IgD-negative memory B cell (primary cell): Measurements from ENCODE around the gene EPG5. TPM values are rescaled to one million over a fixed set of nuclear protein-coding genes. Genes with fewer than 3 reads are reported as not detected.
A peak's percentile ranks its signal among the peaks of the same experiment; 100 is the strongest.

ENCODE experiments used
- H3K27ac Mint-ChIP-seq, 3 donors: one replicate each; pipeline ENCODE4 v1.8.0; 2020 to 2022; ENCODE audit warnings: mild to moderate bottlenecking in 3 of 3, mixed read lengths in 3 of 3, moderate library complexity in 1 of 3
- H3K27me3 Mint-ChIP-seq: one replicate; pipeline ENCODE4 v1.8.0; 2021; ENCODE audit warnings: mixed read lengths
- H3K36me3 Mint-ChIP-seq: one replicate; pipeline ENCODE4 v1.8.0; 2020; ENCODE audit warnings: mild to moderate bottlenecking, mixed read lengths
- H3K4me1 Mint-ChIP-seq, 3 donors: one replicate each; pipeline ENCODE4 v1.8.0; 2020 to 2022; ENCODE audit warnings: mixed read lengths in 3 of 3, mild to moderate bottlenecking in 1 of 3
- H3K4me3 Mint-ChIP-seq, 4 donors: one replicate each; pipeline ENCODE4 v1.8.0; 2020 to 2022; ENCODE audit warnings: mild to moderate bottlenecking in 4 of 4, mixed read lengths in 4 of 4, moderate library complexity in 3 of 4
- H3K9me3 Mint-ChIP-seq, 3 donors: one replicate each; pipeline ENCODE4 v1.8.0; 2020 to 2021; ENCODE audit warnings: mixed read lengths in 3 of 3, mild to moderate bottlenecking in 1 of 3
- polyA plus RNA-seq: library from polyadenylated mRNA; unstranded; fragments of 300-500 nt; fragmentation: Illumina TruSeq; gene quantifications from one replicate; pipeline ENCODE4 v1.2.3, GENCODE V29; 2021

The EPG5 gene, protein sequence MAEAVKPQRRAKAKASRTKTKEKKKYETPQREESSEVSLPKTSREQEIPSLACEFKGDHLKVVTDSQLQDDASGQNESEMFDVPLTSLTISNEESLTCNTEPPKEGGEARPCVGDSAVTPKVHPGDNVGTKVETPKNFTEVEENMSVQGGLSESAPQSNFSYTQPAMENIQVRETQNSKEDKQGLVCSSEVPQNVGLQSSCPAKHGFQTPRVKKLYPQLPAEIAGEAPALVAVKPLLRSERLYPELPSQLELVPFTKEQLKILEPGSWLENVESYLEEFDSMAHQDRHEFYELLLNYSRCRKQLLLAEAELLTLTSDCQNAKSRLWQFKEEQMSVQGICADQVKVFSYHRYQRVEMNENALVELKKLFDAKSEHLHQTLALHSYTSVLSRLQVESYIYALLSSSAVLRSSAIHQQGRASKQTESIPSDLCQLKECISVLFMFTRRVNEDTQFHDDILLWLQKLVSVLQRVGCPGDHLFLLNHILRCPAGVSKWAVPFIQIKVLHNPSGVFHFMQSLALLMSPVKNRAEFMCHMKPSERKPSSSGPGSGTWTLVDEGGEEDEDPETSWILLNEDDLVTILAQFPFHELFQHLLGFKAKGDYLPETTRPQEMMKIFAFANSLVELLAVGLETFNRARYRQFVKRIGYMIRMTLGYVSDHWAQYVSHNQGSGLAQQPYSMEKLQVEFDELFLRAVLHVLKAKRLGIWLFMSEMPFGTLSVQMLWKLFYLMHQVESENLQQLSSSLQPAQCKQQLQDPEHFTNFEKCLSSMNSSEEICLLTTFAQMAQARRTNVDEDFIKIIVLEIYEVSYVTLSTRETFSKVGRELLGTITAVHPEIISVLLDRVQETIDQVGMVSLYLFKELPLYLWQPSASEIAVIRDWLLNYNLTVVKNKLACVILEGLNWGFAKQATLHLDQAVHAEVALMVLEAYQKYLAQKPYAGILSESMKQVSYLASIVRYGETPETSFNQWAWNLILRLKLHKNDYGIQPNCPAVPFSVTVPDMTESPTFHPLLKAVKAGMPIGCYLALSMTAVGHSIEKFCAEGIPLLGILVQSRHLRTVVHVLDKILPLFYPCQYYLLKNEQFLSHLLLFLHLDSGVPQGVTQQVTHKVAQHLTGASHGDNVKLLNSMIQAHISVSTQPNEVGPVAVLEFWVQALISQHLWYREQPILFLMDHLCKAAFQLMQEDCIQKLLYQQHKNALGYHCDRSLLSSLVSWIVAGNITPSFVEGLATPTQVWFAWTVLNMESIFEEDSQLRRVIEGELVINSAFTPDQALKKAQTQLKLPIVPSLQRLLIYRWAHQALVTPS (N-terminal part only)
- 2.9 TPM for polyA plus RNA-seq

DNA sequence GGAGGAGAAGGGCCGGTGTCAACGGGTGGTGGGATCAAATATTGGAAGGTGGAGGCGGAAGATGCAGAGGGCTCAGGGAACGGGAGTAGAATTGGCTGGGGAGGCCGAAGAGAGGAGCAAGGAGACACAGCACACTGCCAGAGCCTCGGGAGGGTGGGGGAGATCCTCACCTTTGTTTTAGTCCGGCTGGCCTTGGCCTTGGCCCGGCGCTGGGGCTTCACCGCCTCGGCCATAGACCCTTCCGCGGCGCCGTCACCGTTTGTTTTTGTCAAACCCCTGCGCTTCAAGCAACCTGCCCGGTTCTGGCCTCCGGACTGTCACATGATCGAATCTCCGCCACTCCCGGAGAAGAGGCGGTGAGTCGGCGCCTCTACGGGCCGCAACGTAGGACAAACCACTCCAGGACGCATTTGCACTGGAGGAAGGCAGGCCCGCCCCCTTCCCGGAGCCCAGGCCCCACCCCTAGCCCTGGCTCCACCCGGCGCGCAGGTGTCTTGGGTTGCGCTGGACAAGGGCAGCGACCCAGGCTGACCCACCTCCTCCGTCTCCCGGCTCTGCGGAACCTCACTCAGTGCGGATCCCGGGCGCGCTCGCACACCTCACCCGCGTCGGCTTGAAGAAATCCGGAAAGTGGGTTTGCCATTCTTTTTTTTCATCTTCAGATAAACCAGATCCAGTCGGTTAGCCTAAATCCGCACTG lies at the start of gene EPG5:
EPG5 (minus strand) TSS at position 323 of the 700 bp plus-strand sequence; CDS start at position 233, 90 bp downstream.
- Mint-ChIP-seq H3K36me3 (peaks cover 4% of the 10 kb centered on the region), H3K9me3 (no peaks in the 10 kb centered on the region), H3K27me3 (no peaks in the 10 kb centered on the region), H3K4me3 (peak within 1 kb of the TSS; percentile 92 to 98 (median 97)), H3K27ac (peak within 1 kb of the TSS; percentile 93 to 96 (median 95)), H3K4me1 (peaks cover 22 to 29% (median 28%) of the 10 kb centered on the region in 3 donors)

DNA sequence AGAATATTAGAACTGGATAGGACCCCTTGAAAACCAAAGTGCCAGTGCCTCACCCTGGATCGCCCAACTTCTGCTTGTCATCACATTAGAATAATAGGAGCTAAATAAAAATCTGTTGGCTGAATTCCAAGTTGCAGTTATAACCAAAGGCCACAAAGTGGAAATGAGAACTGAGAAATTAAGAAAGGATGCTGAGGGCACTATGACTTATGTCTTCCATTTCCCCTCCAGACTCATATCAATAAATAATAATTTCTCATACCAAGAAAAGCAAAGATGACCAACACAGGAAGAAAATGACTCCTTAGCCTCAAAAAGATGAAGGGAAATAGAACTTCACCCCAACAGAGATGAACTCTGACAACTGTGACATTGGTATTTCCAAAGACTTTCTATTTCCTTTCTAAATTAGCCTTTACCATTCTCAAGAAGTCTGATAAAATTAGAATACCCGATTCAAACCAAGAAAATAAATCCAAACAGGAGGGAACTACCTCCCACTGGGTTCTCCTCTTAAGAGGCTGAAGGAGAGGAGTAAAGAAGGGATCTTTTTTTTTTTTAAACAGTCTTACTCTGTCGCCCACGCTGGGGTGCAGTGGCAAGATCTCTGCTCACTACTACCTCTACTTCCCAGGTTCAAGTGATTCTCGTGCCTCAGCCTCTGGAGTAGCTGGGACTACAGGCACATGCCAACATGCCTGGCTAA lies 46.5 kb upstream of the EPG5 start:
- peaks cover 2% of the 10 kb centered on the region for H3K27me3 Mint-ChIP-seq
- H3K4me1 Mint-ChIP-seq = peaks cover 0 to 11% (median 6%) of the 10 kb centered on the region in 3 donors
- no peaks in the 10 kb centered on the region for H3K9me3 Mint-ChIP-seq
- peak overlapping the region in 1 of 3 donors; percentile 55 for H3K27ac Mint-ChIP-seq
- no peak overlapping the region for H3K4me3 Mint-ChIP-seq
- no peaks in the 10 kb centered on the region for H3K36me3 Mint-ChIP-seq

DNA sequence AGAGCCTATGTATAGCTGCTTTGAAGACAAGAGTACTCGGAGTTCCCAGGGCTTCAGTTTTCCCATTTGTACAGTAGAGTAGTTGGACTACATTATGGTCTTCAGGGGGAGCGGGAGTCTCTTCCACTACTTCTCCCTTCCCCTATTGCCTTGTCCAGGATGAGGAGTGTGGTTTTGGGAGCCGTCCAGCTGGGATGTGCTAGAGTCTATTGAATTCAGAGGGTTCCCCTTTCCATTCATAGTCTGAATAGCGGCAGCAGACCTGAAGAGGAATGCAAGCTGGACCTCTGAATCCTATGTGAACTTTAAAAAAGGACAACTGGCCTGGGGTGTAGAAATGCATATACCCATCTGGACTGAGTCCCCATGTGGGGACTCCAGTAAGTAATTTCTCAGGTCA lies 43.5 kb upstream of the EPG5 start:
- peaks cover 0 to 11% (median 6%) of the 10 kb centered on the region in 3 donors for H3K4me1 Mint-ChIP-seq
- H3K27me3 Mint-ChIP-seq = peaks cover 7% of the 10 kb centered on the region
- H3K4me3 Mint-ChIP-seq = no peak overlapping the region
- H3K27ac Mint-ChIP-seq = no peak overlapping the region
- no peaks in the 10 kb centered on the region for H3K36me3 Mint-ChIP-seq
- H3K9me3 Mint-ChIP-seq = no peaks in the 10 kb centered on the region

DNA sequence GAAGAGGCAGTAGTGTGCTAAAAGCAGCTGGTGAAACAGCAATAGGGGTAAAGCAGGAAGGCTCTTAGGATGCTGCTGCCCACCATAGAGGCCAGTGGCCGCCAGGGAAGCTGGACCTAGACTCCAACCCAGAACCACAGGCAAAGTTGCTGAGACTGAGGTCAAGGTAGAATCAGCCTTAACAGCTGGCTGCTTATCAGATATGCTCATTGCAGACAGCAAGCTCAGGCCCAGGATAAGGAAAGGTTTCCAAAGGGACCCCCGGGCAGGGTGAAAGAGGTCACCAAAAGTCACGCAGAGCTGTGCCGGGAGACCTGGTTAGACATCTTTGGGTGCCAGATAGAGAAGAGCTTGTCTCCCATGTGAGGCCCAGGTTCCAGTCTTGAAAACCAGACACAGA lies 42.9 kb upstream of the EPG5 start:
- no peaks in the 10 kb centered on the region for H3K36me3 Mint-ChIP-seq
- H3K27ac Mint-ChIP-seq = no peak overlapping the region
- H3K9me3 Mint-ChIP-seq = no peaks in the 10 kb centered on the region
- peaks cover 0 to 11% (median 6%) of the 10 kb centered on the region in 3 donors for H3K4me1 Mint-ChIP-seq
- H3K4me3 Mint-ChIP-seq = no peak overlapping the region
- peaks cover 7% of the 10 kb centered on the region for H3K27me3 Mint-ChIP-seq

DNA sequence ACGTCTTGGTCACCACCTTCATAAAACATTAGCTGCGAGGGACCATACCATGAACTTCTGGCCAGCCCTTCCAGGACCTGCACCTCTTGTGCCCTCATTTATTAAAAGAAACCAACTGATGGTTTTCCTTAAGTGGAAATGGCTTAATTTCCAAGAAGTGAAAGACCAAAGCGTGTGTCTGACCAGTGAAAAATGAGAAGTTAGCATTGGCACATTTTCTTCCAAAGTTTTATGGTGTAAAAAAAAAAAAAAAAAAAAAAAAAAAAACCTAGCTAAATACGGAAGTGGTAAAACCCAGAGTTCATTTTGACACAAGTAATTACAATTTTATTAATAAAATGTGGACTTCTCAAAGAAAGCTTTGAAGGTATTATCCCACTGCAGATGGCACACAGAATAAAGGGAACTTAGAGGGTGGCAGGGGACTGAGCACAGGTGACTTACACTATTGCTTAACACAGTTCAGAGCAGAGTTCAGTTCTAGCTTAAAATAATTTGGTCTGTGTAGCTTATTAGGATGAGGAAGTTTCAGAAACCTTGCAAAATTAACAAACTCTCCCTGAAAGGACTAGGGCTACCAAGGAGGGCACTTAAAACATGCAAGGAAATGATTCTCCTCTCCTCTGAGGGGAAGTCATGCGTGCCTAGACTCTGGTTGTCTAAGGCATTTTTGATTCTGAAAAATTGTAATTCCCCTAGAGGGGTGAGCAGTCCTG lies 42.2 kb upstream of the EPG5 start:
- Mint-ChIP-seq H3K36me3 (no peaks in the 10 kb centered on the region), H3K4me3 (no peak overlapping the region), H3K27me3 (peaks cover 5% of the 10 kb centered on the region), H3K4me1 (peaks cover 0 to 11% (median 6%) of the 10 kb centered on the region in 3 donors), H3K9me3 (peaks cover 0 to 3% (median 1%) of the 10 kb centered on the region in 3 donors), H3K27ac (no peak overlapping the region)

DNA sequence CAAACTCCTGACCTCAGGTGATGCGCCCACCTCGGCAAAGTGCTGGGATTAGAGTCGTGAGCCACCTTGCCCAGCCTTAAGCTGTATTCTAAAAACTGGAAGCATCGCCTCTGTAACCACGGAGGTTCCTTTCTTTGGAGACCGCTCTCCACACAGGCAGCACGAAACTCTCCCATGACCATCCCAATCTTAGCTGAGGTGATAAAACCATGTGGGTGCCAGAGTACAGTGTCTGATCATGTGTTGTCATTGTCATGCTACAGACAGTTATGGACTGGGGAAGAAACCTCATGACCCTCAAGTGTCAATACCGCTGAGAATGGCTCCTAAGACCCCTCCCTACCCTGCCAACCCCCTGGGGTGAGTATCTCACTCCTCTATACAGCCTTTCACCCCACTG lies 41.4 kb upstream of the EPG5 start:
- Mint-ChIP-seq H3K4me3 (no peak overlapping the region), H3K36me3 (no peaks in the 10 kb centered on the region), H3K27ac (no peak overlapping the region), H3K4me1 (peaks cover 0 to 9% (median 5%) of the 10 kb centered on the region in 3 donors), H3K27me3 (peaks cover 5% of the 10 kb centered on the region), H3K9me3 (peaks cover 0 to 3% (median 1%) of the 10 kb centered on the region in 3 donors)

DNA sequence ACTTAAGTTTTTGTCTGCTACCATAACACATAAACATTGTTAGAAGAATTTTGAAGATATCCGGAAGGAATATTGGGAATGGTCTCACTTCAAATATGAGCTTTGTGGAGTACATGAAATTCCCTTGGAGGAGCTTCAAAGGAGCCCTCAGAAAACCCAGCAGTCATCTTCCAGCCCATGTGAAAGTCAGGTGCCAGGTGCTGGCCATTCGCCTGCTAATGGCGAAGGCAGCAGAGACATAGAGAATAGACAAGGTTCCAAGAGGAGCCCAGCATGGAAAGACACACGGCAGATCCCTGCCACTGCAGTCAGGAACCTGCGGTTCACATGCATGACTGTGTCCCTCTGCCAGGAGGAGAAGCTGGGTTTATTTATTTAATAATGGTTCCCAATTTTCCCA lies 40.0 kb upstream of the EPG5 start:
- Mint-ChIP-seq H3K4me3 (no peak overlapping the region), H3K9me3 (peaks cover 1 to 8% (median 6%) of the 10 kb centered on the region in 3 donors), H3K27me3 (peaks cover 5% of the 10 kb centered on the region), H3K36me3 (no peaks in the 10 kb centered on the region), H3K4me1 (peaks cover 0 to 4% (median 0%) of the 10 kb centered on the region in 3 donors), H3K27ac (no peak overlapping the region)

DNA sequence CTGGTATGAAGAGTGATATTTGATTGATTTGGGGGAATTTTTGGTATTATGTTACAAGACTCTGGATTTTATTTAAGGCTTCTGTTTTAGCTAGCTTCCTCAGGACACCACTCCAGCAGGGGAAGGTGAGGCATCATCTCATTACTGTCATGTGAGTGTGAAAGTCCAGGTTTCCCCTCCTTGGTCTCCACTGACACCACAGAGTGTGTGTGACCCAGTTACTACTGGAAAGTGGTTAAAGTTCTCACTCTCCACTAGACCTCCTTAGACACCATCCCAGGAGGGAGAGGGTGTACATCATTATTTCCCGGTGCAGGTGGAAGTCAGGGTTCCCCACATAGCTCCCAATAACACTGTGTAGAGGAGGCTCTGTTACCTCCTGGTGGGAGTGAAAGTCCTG lies 35.8 kb upstream of the EPG5 start:
- H3K36me3 Mint-ChIP-seq = no peaks in the 10 kb centered on the region
- peaks cover 1 to 10% (median 6%) of the 10 kb centered on the region in 3 donors for H3K9me3 Mint-ChIP-seq
- peaks cover 3 to 4% (median 3%) of the 10 kb centered on the region in 3 donors for H3K4me1 Mint-ChIP-seq
- H3K27me3 Mint-ChIP-seq = peaks cover 5% of the 10 kb centered on the region
- H3K4me3 Mint-ChIP-seq = no peak overlapping the region
- no peak overlapping the region for H3K27ac Mint-ChIP-seq

DNA sequence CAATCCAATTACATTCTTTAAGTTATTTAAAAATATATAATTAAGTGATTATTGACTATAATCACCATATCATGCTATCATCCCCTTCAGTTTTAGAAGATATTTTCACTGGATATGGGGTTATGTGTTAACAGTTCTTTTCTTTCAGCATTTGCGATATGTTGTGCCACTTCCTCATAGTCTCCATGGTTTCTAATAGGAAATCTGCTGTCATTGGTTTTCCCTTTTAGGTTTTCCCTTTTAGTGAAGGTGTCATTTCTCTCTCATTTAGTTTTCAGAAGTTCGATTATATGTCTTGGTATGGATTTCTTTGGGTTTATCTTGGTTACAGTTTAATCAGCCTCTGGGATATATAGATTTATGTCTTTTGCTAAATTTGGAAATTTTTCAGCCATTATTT lies 34.8 kb upstream of the EPG5 start:
- Mint-ChIP-seq H3K36me3 (no peaks in the 10 kb centered on the region), H3K4me1 (peaks cover 3 to 7% (median 3%) of the 10 kb centered on the region in 3 donors), H3K4me3 (no peak overlapping the region), H3K27me3 (peaks cover 2% of the 10 kb centered on the region), H3K27ac (no peak overlapping the region), H3K9me3 (peaks cover 1 to 10% (median 6%) of the 10 kb centered on the region in 3 donors)

DNA sequence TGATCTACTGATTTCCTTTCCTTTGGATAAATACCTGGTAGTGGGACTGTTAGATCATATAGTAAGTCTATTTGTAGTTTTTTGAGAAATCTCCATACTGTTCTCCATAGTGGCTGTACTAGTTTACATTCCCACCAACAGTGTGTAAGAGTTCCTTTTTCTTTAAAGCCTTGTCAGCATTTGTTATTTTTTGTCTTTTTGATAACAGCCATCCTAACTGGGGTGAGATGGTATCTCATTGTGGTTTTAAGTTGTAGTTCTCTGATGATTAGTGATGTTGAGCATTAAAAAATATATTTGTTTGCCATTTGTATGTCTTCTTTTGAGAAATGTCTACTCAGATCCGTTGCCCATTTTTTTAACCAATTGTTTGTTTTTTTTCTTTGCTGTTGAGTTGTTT lies 33.9 kb upstream of the EPG5 start:
- no peak overlapping the region for H3K4me3 Mint-ChIP-seq
- H3K4me1 Mint-ChIP-seq = peaks cover 3 to 7% (median 3%) of the 10 kb centered on the region in 3 donors
- H3K36me3 Mint-ChIP-seq = no peaks in the 10 kb centered on the region
- H3K27me3 Mint-ChIP-seq = no peaks in the 10 kb centered on the region
- peak overlapping the region in 1 of 3 donors; percentile 12 for H3K27ac Mint-ChIP-seq
- H3K9me3 Mint-ChIP-seq = peaks cover 1 to 10% (median 6%) of the 10 kb centered on the region in 3 donors

DNA sequence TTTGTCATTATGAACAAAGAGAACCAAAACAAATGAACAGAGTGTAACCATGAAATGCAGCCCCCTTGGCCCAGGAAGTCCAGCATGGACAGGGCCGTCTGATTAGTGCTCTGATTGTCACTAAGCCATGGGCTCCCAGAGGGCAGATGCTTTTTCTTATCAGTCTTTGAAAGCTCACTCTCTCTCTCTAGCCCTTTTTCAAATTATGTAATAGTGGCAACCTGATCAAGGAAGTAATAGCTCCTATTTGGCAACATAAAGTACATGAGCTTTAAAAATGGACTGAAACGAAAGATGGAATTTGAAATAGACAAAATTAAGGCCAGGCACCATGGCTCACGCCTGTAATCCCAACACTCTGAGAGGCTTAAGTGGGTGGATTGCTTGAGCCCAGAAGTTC lies 32.4 kb upstream of the EPG5 start:
- no peak overlapping the region for H3K4me3 Mint-ChIP-seq
- H3K27me3 Mint-ChIP-seq = peaks cover 3% of the 10 kb centered on the region
- H3K9me3 Mint-ChIP-seq = peaks cover 0 to 10% (median 4%) of the 10 kb centered on the region in 3 donors
- H3K27ac Mint-ChIP-seq = no peak overlapping the region
- peaks cover 3 to 7% (median 3%) of the 10 kb centered on the region in 3 donors for H3K4me1 Mint-ChIP-seq
- H3K36me3 Mint-ChIP-seq = no peaks in the 10 kb centered on the region

DNA sequence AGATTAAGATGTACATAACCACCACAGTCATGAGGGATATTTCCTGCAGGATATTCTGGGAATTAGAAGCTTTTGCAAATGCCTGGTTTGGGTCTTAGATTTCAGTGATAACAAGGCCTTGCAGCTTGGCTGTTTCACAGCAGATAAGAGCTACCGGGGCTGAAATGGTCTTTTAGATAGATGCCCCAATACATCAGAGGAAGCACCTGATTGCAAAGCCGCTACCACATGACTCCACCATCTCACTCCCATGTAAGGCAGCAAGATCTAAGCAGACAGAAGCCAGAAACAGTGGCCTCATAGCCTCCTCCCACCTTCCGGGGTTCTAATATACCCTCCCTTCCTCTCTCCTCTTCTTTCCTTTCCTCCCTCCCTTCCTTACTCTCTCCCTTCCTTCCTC lies 31.1 kb upstream of the EPG5 start:
- Mint-ChIP-seq H3K27ac (peak overlapping the region in 2 of 3 donors; percentile 47 to 71), H3K4me3 (peak overlapping the region in 1 of 4 donors; percentile 64), H3K27me3 (peaks cover 3% of the 10 kb centered on the region), H3K4me1 (peaks cover 3 to 7% (median 3%) of the 10 kb centered on the region in 3 donors), H3K36me3 (no peaks in the 10 kb centered on the region), H3K9me3 (peaks cover 0 to 10% (median 3%) of the 10 kb centered on the region in 3 donors)

DNA sequence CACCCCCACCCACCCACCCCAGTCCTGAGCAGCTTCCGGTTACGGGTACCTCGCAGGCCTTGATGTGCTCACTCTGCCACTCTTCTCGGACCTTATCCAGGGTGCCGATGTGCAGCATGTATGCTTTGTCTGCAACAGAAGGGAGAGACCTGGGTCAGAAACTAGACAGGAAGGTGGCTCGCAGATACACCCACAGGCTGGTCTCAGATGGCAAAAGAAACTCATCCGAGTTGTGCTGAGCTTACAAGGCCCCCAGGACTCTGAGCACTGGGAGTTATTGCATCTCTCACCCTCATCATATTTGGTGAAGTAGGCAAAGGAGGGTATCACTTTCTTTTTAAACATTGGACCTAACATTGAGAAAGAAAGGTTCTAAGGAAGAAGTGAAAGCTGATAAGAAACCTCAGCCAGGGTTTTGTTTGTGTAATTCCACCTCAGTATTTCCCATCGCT lies 30.6 kb upstream of the EPG5 start:
- Mint-ChIP-seq H3K36me3 (no peaks in the 10 kb centered on the region), H3K27me3 (peaks cover 3% of the 10 kb centered on the region), H3K4me3 (peak overlapping the region in 3 of 4 donors; percentile 28 to 49 (median 47)), H3K4me1 (peaks cover 3 to 7% (median 3%) of the 10 kb centered on the region in 3 donors), H3K9me3 (peaks cover 0 to 8% (median under 1%) of the 10 kb centered on the region in 3 donors), H3K27ac (peak overlapping the region in 1 of 3 donors; percentile 47)
